Type B pancreatic cell (in vitro differentiated cells): ENCODE data around the gene LTBP1. TPM values are rescaled to one million over a fixed set of nuclear protein-coding genes. Genes with fewer than 3 reads are reported as not detected.

ENCODE experiments used
- DNase-seq: peaks from one replicate; pipeline ENCODE4 v3.0.0; 2021; ENCODE audit warnings: mixed read lengths; ENCODE audit not compliant: unreplicated experiment; ENCODE audit errors: extremely low spot score
- H3K27ac Mint-ChIP-seq: 2 replicates; pipeline ENCODE4 v1.8.0; 2021; ENCODE audit warnings: mild to moderate bottlenecking, mixed read lengths
- H3K27me3 Mint-ChIP-seq: 2 replicates; pipeline ENCODE4 v1.8.0; 2021; ENCODE audit warnings: mixed read lengths
- H3K36me3 Mint-ChIP-seq: 2 replicates; pipeline ENCODE4 v1.8.0; 2021; ENCODE audit warnings: mixed read lengths
- H3K4me1 Mint-ChIP-seq: one replicate; pipeline ENCODE4 v1.8.0; 2021; ENCODE audit warnings: mixed read lengths; ENCODE audit not compliant: unreplicated experiment
- H3K4me3 Mint-ChIP-seq: 2 replicates; pipeline ENCODE4 v1.8.0; 2021; ENCODE audit warnings: mild to moderate bottlenecking, mixed read lengths
- H3K9me3 Mint-ChIP-seq: 2 replicates; pipeline ENCODE4 v1.8.0; 2021; ENCODE audit warnings: mixed read lengths
- total RNA-seq: library from RNA; stranded (reverse); gene quantifications from 2 replicates; pipeline ENCODE4 v1.2.1, GENCODE V29; 2021; ENCODE audit warnings: low replicate concordance
- TF ChIP-seq, protein P1 (sequence below): fragments of 200-600 bp; sonication (generic); conservative IDR thresholded peaks from 2 replicates; pipeline ENCODE4 v1.5.0; 2021; ENCODE audit warnings: antibody characterized with exemption, mild to moderate bottlenecking

LTBP1 gene
- total RNA-seq, 1 donor from 2014 or later, result 53.3 TPM

GRCh38 chr2:33238111-33238510, 291.4 kb downstream of the LTBP1 start:
- no peak for DNase-seq
- no peak overlapping the region for H3K27ac Mint-ChIP-seq
- TF ChIP-seq, protein P1, sequence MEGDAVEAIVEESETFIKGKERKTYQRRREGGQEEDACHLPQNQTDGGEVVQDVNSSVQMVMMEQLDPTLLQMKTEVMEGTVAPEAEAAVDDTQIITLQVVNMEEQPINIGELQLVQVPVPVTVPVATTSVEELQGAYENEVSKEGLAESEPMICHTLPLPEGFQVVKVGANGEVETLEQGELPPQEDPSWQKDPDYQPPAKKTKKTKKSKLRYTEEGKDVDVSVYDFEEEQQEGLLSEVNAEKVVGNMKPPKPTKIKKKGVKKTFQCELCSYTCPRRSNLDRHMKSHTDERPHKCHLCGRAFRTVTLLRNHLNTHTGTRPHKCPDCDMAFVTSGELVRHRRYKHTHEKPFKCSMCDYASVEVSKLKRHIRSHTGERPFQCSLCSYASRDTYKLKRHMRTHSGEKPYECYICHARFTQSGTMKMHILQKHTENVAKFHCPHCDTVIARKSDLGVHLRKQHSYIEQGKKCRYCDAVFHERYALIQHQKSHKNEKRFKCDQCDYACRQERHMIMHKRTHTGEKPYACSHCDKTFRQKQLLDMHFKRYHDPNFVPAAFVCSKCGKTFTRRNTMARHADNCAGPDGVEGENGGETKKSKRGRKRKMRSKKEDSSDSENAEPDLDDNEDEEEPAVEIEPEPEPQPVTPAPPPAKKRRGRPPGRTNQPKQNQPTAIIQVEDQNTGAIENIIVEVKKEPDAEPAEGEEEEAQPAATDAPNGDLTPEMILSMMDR, result no peak
- H3K9me3 Mint-ChIP-seq, result no peaks in the 10 kb centered on the region
- H3K36me3 Mint-ChIP-seq, result peaks cover 16% of the 10 kb centered on the region
- H3K27me3 Mint-ChIP-seq, result no peaks in the 10 kb centered on the region
- no peak overlapping the region for H3K4me3 Mint-ChIP-seq
- H3K4me1 Mint-ChIP-seq, result no peaks in the 10 kb centered on the region

DNA sequence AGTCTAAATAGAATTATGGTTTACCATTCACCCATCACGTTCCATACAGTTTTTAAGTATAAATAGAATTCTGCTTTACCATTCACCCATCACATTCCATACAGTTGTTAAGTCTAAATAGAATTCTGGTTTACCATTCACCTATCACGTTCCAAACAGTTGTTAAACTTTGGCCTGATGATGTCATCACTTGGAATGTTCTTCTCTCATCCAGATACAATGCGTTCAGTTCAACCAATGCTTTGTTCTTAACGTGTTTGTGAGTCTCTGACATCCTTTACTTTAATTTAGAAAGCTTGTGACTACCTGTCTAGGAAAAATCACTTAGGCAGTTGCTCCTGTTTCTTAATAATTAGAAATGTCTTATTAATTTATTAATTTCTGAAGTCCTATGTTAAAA, 293.4 kb downstream of the LTBP1 start:
- TF ChIP-seq, protein P1, result no peak
- Mint-ChIP-seq H3K4me3 (no peak overlapping the region), H3K27ac (no peak overlapping the region), H3K36me3 (peaks cover 4% of the 10 kb centered on the region), H3K9me3 (no peaks in the 10 kb centered on the region), H3K27me3 (no peaks in the 10 kb centered on the region), H3K4me1 (no peaks in the 10 kb centered on the region)
- DNase-seq, result no peak

- TF ChIP-seq, protein P1, result no peak
- no peak overlapping the region for H3K4me3 Mint-ChIP-seq
- no peaks in the 10 kb centered on the region for H3K27me3 Mint-ChIP-seq
- H3K27ac Mint-ChIP-seq, result no peak overlapping the region
- no peaks in the 10 kb centered on the region for H3K9me3 Mint-ChIP-seq
- no peaks in the 10 kb centered on the region for H3K4me1 Mint-ChIP-seq
- no peak for DNase-seq
- H3K36me3 Mint-ChIP-seq, result peaks cover 3% of the 10 kb centered on the region
Observed at GRCh38 chr2:33241072-33241471, 294.3 kb downstream of the LTBP1 start.

GRCh38 chr2:33241581-33241980, 294.8 kb downstream of the LTBP1 start:
- H3K27me3 Mint-ChIP-seq, result no peaks in the 10 kb centered on the region
- no peaks in the 10 kb centered on the region for H3K9me3 Mint-ChIP-seq
- DNase-seq, result no peak
- no peak overlapping the region for H3K27ac Mint-ChIP-seq
- no peaks in the 10 kb centered on the region for H3K4me1 Mint-ChIP-seq
- H3K36me3 Mint-ChIP-seq, result peaks cover 3% of the 10 kb centered on the region
- TF ChIP-seq, protein P1, result no peak
- H3K4me3 Mint-ChIP-seq, result no peak overlapping the region

DNA sequence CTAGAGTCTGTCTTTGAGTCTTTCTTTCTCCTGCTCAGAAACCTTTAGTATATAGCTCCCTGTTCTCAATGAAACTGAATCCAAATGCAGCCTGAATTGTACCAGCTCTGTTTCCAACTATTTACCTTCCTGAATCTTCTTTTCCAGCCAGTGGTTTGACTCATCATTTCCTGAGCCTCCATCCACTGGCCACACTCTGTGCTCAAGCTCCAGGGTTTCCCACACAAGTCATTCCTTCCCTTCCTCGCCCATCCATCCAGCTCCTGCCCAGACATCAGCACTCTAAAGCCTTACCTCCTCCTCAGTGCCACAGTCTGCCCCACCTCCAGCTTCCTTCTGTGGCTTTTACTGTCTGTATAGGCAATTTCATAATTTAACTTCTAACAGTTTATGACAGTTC, 296.1 kb downstream of the LTBP1 start:
- no peaks in the 10 kb centered on the region for H3K27me3 Mint-ChIP-seq
- DNase-seq, result no peak
- TF ChIP-seq, protein P1, result no peak
- H3K4me3 Mint-ChIP-seq, result no peak overlapping the region
- peaks cover 3% of the 10 kb centered on the region for H3K36me3 Mint-ChIP-seq
- H3K4me1 Mint-ChIP-seq, result no peaks in the 10 kb centered on the region
- H3K27ac Mint-ChIP-seq, result no peak overlapping the region
- no peaks in the 10 kb centered on the region for H3K9me3 Mint-ChIP-seq

DNA sequence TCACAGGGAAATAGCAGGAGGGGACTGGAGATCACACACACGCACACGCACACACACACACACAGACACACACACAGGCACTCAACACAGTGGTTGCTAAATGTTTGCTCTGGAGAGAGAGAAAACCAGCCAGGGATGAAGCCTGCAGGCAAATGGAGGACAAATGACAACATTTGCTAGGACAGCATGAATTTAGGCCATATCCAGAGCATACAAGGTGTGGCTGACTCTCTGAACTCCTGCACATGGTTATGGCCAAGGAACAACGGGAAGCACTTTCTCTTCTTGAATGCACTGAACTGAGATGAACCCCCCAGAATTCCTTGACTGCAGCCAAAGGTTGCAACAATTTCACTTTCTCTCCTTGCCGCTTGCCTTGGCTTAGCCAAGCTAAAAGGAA, 299.7 kb downstream of the LTBP1 start:
- Mint-ChIP-seq H3K27me3 (no peaks in the 10 kb centered on the region), H3K4me1 (no peaks in the 10 kb centered on the region), H3K9me3 (no peaks in the 10 kb centered on the region), H3K27ac (no peak overlapping the region), H3K36me3 (no peaks in the 10 kb centered on the region), H3K4me3 (no peak overlapping the region)
- TF ChIP-seq, protein P1, result no peak
- DNase-seq, result no peak
